GM10248 (cell line): ENCODE measurements around the gene RNF123.

ENCODE experiments used
- CTCF ChIA-PET: fragments of 300-600 bp; sonication (Branson Sonifier 250); formaldehyde crosslinking; extraction: SDS; loops from one replicate; lab custom pipeline; 2021; ENCODE audit warnings: antibody characterized with exemption; lab: Yijun Ruan, JAX
- POLR2A ChIA-PET: fragments of 350-650 bp; sonication (Branson Sonifier 250); formaldehyde crosslinking; extraction: SDS; loops from one replicate; lab custom pipeline; 2020; ENCODE audit warnings: antibody characterized with exemption; lab: Yijun Ruan, JAX
- DNase-seq: peaks from one replicate; pipeline ENCODE4 v3.0.0; 2012; ENCODE audit errors: extremely low spot score
- TF ChIP-seq, protein P1 (sequence below): IDR thresholded peaks from 2 replicates; pipeline ENCODE4 v1.5.1; 2012; ENCODE audit warnings: mild to moderate bottlenecking, low read depth; ENCODE audit errors: extremely low read depth, missing control alignments, control extremely low read depth

The RNF123 gene

DNA sequence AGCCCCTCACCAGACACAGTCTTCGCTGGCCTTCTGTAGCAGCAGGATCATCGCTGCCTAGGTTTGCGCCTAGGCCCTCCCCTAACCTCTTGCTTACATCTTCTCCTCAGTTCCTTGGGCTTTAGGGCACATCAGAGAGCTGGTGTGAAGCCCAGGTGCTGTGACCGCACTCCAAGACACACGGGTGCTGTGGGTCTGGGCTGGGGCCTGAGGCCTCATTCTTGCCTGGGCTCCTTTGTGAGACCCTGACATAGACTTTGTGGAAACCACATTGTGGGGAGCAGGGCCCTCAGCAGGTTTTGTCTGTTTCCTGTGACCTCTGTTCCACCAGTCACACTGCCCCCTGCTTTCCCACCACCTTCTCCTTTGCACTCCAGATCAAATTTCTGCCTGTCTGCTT, 22.1 kb downstream of the RNF123 start:
- CTCF ChIA-PET: interaction anchor here (1.2 to 1.4 kb wide), 2 partner anchors 8 to 128 kb away, joined by 3 to 7 read pairs; partner anchors contain the start of gene AMIGO3
- POLR2A ChIA-PET: no interaction called here
- no peak for DNase-seq
- TF ChIP-seq, protein P1, sequence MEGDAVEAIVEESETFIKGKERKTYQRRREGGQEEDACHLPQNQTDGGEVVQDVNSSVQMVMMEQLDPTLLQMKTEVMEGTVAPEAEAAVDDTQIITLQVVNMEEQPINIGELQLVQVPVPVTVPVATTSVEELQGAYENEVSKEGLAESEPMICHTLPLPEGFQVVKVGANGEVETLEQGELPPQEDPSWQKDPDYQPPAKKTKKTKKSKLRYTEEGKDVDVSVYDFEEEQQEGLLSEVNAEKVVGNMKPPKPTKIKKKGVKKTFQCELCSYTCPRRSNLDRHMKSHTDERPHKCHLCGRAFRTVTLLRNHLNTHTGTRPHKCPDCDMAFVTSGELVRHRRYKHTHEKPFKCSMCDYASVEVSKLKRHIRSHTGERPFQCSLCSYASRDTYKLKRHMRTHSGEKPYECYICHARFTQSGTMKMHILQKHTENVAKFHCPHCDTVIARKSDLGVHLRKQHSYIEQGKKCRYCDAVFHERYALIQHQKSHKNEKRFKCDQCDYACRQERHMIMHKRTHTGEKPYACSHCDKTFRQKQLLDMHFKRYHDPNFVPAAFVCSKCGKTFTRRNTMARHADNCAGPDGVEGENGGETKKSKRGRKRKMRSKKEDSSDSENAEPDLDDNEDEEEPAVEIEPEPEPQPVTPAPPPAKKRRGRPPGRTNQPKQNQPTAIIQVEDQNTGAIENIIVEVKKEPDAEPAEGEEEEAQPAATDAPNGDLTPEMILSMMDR: no peak

DNA sequence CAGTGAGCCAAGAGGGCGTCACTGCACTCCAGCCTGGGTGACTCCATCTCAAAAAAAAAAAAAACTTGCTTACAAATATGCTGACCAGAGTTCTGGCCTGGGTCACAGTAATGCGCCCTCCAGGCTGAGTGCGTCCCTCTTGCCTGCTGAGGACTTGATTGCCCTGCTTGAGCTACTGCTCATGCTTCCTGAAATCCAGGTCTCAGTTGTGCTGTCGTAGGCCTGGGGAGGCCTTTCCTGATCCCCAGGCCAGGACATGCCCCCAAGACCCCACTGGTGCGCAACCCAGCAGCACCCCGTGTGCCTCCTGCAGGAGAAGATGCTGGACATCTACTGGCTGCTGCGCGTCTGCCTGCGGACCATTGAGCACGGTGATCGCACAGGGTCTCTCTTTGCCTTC, 22.8 kb downstream of the RNF123 start:
- TF ChIP-seq, protein P1: no peak
- no peak for DNase-seq
- CTCF ChIA-PET: interaction anchor here (1.4 kb wide), 2 partner anchors 127 kb away, joined by 4 to 7 read pairs; no protein-coding TSS in a partner anchor
- POLR2A ChIA-PET: no interaction called here

DNA sequence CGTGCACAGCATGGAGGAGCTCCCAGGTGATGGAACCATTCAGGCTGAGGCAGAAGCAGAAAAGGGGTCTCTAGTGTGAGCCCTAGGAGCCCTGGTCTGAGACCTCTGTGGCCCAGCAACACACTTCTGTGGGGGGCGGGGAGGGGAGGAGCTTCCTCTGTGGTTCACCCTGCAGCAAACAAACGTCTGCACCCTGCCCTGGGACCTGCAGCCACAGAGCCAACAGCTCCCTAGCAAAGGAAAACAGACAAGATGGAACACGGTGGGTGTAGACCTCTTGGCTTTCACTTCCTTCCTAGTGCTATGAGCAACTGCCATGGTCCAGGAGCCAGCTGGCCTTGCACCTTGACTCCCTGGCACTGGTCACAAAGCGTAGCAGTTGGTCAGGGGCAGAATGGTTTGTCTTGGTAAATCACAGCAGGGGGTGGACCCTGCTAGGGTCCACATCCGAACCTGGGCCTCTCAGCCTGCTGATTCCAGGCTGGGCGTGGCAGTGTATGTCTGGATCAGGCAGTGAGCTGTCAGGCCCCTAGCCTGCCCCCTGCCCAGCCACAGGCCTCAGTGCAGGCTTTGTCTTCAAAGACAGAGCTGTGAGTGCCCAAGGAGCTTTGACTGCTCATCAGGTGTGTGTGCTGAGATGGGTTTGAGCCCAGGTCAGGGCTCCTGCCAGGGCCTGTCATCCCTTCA, 23.4 kb downstream of the RNF123 start:
- no peak for DNase-seq

DNA sequence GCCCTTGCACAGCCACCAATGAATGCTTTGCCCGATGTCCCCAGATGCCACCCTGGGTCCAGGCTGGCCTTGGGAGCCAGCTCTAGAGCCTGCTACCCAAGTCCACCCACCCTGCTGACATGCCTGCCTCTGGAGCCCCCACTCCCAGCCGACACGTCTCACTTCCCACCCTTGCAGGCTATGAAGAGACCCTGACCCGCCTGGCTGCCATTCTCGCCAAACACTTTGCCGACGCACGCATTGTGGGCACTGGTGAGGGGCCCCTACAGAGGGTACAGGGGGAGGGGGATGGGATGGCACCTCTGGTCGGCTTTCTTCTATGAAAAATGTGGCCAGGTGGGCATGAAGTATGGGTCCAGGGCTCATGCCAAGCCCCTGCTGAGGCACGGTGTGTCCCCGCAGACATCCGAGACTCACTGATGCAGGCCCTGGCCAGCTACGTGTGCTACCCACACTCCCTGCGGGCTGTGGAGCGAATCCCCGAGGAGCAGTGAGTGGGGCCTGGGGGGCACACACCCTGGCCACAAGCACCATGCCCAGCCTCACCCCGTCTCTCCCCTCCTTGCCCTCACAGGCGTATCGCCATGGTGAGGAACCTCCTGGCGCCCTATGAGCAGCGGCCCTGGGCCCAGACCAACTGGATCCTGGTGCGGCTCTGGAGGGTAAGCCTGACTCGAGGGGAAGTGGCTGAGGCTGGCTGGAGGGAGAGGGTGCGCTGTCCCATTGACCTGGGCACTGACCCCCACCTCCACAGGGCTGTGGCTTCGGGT, 24.2 kb downstream of the RNF123 start:
- TF ChIP-seq, protein P1: no peak
- CTCF ChIA-PET: interaction anchor here (1.0 to 1.4 kb wide), 3 partner anchors 10 to 126 kb away, joined by 3 to 4 read pairs (median 4); no protein-coding TSS in a partner anchor
- POLR2A ChIA-PET: interaction anchor here (0.9 kb wide), 1 partner anchor 10 kb away, joined by 3 read pairs; no protein-coding TSS in a partner anchor
- no peak for DNase-seq

More for the DNA sequence above, 23.4 kb downstream of the RNF123 start:
- CTCF ChIA-PET: interaction anchor here (1.0 to 1.4 kb wide), 3 partner anchors 9 to 127 kb away, joined by 3 to 4 read pairs (median 4); no protein-coding TSS in a partner anchor
- TF ChIP-seq, protein P1: no peak
- POLR2A ChIA-PET: interaction anchor here (0.9 kb wide), 1 partner anchor 10 kb away, joined by 3 read pairs; no protein-coding TSS in a partner anchor

DNA sequence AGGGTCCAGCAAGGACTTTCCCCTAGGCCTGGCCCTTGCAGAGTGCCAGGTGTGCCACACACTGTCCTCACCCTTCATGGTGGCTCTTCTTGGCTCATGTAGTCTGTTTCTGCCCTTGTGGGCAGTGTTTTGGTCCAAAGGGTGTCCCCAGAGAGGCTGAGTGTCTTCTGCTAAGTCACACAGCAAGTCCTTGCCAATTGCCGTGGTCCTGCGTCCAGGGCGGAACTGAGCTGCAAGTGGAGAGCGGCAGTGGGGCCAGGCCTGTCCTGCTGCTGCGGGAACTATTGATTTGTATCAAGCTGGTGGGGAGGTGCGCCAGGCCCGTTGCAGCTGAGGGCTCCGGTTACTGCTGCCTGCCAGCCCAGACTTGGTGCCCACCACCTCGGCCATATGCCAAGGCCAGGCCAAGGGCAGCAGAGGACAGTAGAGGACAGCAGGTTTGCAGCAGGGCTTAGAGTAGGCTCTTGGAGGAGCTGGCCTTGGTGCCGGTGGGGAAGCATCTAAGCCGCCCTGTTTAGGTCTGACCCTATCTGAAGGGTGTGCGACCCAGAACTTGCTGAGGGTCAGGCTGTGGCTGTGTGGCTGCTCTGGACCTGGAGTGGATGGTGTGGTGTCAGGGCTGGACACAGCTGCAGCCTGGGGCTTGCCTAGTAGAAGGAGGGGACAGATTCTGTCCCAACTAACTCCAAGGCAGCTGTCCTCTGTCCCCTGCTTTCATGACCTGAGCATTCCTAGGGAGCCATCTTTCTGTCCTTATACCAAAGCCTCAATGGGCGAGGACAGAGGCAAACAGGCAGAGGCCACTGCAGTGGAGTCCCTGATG, 25.6 kb downstream of the RNF123 start:
- ChIA-PET POLR2A (interaction anchor here (0.6 kb wide), 2 partner anchors 22 to 357 kb away, joined by 3 to 6 read pairs; no protein-coding TSS in a partner anchor), CTCF (interaction anchor here (0.8 kb wide), 1 partner anchor 10 kb away, joined by 3 read pairs; no protein-coding TSS in a partner anchor)
- DNase-seq: no peak
- TF ChIP-seq, protein P1: no peak
